Activated CD8-positive, alpha-beta memory T cell treated with anti-CD3 and anti-CD28 coated beads, Interleukin-2, amount 50 U/mL, for 1 hour (primary cell): Measurements from ENCODE around the gene NLRX1.
"Not testable (repeated sequence)": the region's sequence is repeated elsewhere in the genome, so short reads cannot be mapped to it uniquely, and the experiment has no call there.

ENCODE experiments used
- DNase-seq: peaks from one replicate; pipeline ENCODE4 v3.0.0-alpha.2; 2020; ENCODE audit errors: extremely low read depth

NLRX1 gene

GRCh38 chr11:119153049-119153818 is 15.3 kb upstream of the NLRX1 start:
- no peak for DNase-seq

GRCh38 chr11:119154178-119154577 is 14.3 kb upstream of the NLRX1 start:
- DNase-seq: no peak

GRCh38 chr11:119155733-119156492 is 12.6 kb upstream of the NLRX1 start:
- no peak for DNase-seq

GRCh38 chr11:119156496-119156895 is 12.0 kb upstream of the NLRX1 start:
- no peak for DNase-seq

GRCh38 chr11:119157063-119157462 is 11.5 kb upstream of the NLRX1 start:
- DNase-seq: no peak

GRCh38 chr11:119158467-119158866 is 10.1 kb upstream of the NLRX1 start:
- DNase-seq: no peak

GRCh38 chr11:119160151-119160550 is 8.4 kb upstream of the NLRX1 start:
- no peak for DNase-seq

- DNase-seq: no peak
Measured at GRCh38 chr11:119161871-119162270, 6.7 kb upstream of the NLRX1 start.

- no peak for DNase-seq
Measured at GRCh38 chr11:119166368-119167076, 2.0 kb upstream of the NLRX1 start.

GRCh38 chr11:119167077-119167458 is 1.5 kb upstream of the NLRX1 start:
- not testable (repeated sequence) for DNase-seq

- DNase-seq: no peak
Measured at GRCh38 chr11:119167933-119168332, 592 bp upstream of the NLRX1 start.

GRCh38 chr11:119169282-119169719 is 776 bp downstream of the NLRX1 start:
- no peak for DNase-seq

- DNase-seq: no peak
Measured at GRCh38 chr11:119172513-119172912, 4.0 kb downstream of the NLRX1 start.

GRCh38 chr11:119173453-119173852 is 4.9 kb downstream of the NLRX1 start:
- no peak for DNase-seq

GRCh38 chr11:119175493-119176077 is 7.1 kb downstream of the NLRX1 start:
- no peak for DNase-seq

GRCh38 chr11:119178166-119178680 is 9.7 kb downstream of the NLRX1 start:
- no peak for DNase-seq

GRCh38 chr11:119179342-119179741 is 10.8 kb downstream of the NLRX1 start:
- no peak for DNase-seq

- DNase-seq: no peak
Measured at GRCh38 chr11:119179983-119180382, 11.5 kb downstream of the NLRX1 start.

GRCh38 chr11:119180729-119181676 is 12.5 kb downstream of the NLRX1 start:
- DNase-seq: no peak

- no peak for DNase-seq
Measured at GRCh38 chr11:119181677-119182412, 13.3 kb downstream of the NLRX1 start.
